MM.1S (cell line): ENCODE data around the gene EFNA4.

ENCODE experiments used
- DNase-seq: peaks from one replicate; pipeline ENCODE4 v3.0.0-alpha.2; 2015
- H2AFZ ChIP-seq: fragments of 300-600 bp; sonication (generic); 2 replicates; pipeline ENCODE4 v1.6.0; 2016; ENCODE audit warnings: antibody characterized with exemption, low read length
- H3F3A ChIP-seq: fragments of 300-600 bp; sonication (generic); 2 replicates; pipeline ENCODE4 v1.6.1; 2016; ENCODE audit warnings: mild to moderate bottlenecking, antibody characterized with exemption, low read length, moderate library complexity, mixed read lengths; ENCODE audit not compliant: insufficient read depth
- H3K27ac ChIP-seq: fragments of 300-600 bp; sonication (generic); 2 replicates; pipeline ENCODE4 v1.5.1; 2016; ENCODE audit warnings: mild to moderate bottlenecking, low read length
- H3K27me3 ChIP-seq: fragments of 300-600 bp; sonication (generic); replicated peaks from 2 replicates; pipeline ENCODE4 v1.6.0; 2016; ENCODE audit warnings: low read length; ENCODE audit not compliant: insufficient read depth
- H3K36me3 ChIP-seq: fragments of 300-600 bp; sonication (generic); replicated peaks from 2 replicates; pipeline ENCODE4 v1.6.1; 2016; ENCODE audit warnings: mild to moderate bottlenecking, low read length, mixed read lengths; ENCODE audit not compliant: insufficient read depth
- H3K4me1 ChIP-seq: fragments of 300-600 bp; sonication (generic); 2 replicates; pipeline ENCODE4 v1.6.1; 2016; ENCODE audit warnings: low read length, mixed read lengths
- H3K4me2 ChIP-seq: fragments of 300-600 bp; sonication (generic); 2 replicates; pipeline ENCODE4 v1.6.0; 2016; ENCODE audit warnings: low read depth, low read length
- H3K4me3 ChIP-seq: fragments of 300-600 bp; sonication (generic); 2 replicates; pipeline ENCODE4 v1.5.1; 2016; ENCODE audit warnings: low read length, mixed read lengths
- H3K79me2 ChIP-seq: fragments of 300-600 bp; sonication (generic); 2 replicates; pipeline ENCODE4 v1.6.1; 2016; ENCODE audit warnings: mixed run types, low read length, mixed read lengths
- H3K9ac ChIP-seq: fragments of 300-600 bp; sonication (generic); 2 replicates; pipeline ENCODE4 v1.6.1; 2016; ENCODE audit warnings: low read length, mixed read lengths
- H3K9me2 ChIP-seq: fragments of 300-600 bp; sonication (generic); replicated peaks from 2 replicates; pipeline ENCODE4 v1.6.1; 2016; ENCODE audit warnings: mild to moderate bottlenecking, low read length, mixed read lengths; ENCODE audit not compliant: insufficient read depth
- H3K9me3 ChIP-seq: fragments of 300-600 bp; sonication (generic); replicated peaks from 2 replicates; pipeline ENCODE4 v1.6.1; 2016; ENCODE audit warnings: mild to moderate bottlenecking, low read length, mixed read lengths; ENCODE audit not compliant: insufficient read depth
- H4K20me1 ChIP-seq: fragments of 300-600 bp; sonication (generic); 2 replicates; pipeline ENCODE4 v1.6.1; 2016; ENCODE audit warnings: mild to moderate bottlenecking, low read length, moderate library complexity, mixed read lengths; ENCODE audit not compliant: insufficient read depth
- EZH2 ChIP-seq: fragments of 300-600 bp; sonication (generic); optimal IDR thresholded peaks from 2 replicates; pipeline ENCODE3; 2017; ENCODE audit warnings: low read depth, mild to moderate bottlenecking, antibody characterized with exemption, low read length, mixed read lengths
- EZH2phosphoT487 ChIP-seq: fragments of 300-600 bp; sonication (generic); IDR thresholded peaks from 2 replicates; pipeline ENCODE4 v1.6.1; 2018; ENCODE audit warnings: antibody characterized with exemption, low read length
- TF ChIP-seq, protein P1 (sequence below): fragments of 300-600 bp; sonication (generic); IDR thresholded peaks from 2 replicates; pipeline ENCODE4 v1.5.1; 2016; ENCODE audit warnings: antibody characterized with exemption, low read length, mixed read lengths

Gene EFNA4

DNA sequence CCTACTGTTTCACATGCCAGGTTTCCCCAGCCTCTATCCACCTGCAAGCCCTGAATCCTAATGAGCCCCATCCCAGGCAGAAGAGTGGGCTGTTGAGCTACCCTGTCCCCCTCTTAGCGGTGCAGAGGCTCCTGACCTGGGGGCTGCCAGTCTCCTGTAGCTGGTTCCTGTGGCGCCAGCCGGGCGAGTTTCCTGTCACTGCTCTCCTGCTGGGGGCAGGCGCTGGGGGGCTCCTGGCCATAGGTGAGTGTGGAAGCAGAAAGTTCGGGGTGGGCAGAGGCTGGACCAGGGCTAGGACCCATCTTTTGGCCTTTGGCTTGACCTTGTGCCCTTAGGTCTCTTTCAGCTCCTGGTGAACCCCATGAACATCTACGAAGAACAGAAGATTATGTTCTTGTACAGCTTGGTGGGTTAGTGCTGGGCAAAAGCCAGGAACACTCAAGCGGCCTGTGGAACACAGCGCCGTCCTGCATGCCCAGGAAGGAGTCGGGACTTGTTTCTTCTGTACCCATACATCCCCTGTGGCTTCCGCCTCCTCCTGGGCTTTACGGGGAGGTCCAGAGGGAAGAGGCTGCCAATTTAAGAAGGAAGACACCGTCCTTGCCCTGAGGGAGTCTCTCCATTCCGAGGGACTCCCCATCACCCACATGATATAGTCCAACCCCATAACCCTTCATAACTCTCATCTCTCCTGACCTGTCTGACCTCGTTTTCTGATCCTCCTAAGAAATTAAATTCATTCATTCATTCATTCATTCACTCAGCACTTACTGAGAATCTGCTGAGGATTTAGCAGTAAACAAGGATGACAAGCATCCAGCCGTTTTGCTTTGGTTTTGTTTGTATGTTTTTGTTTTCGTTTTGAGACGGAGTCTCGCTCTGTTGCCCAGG, 29.0 kb upstream of the EFNA4 start:
- Histone ChIP-seq H3K9me3 (no peaks in the 10 kb centered on the region), H4K20me1 (no peaks in the 10 kb centered on the region), H3K9ac (no peak overlapping the region), H2AFZ (no peak overlapping the region), H3K79me2 (no peaks in the 10 kb centered on the region), H3K4me2 (no peak overlapping the region), H3F3A (peaks cover 10% of the 10 kb centered on the region), H3K36me3 (no peaks in the 10 kb centered on the region), H3K4me3 (no peak overlapping the region), H3K9me2 (no peaks in the 10 kb centered on the region), H3K27me3 (0 out of 2 replicates have a peak, but pooled peaks cover 8% of the 10 kb centered on the region), H3K27ac (no peak overlapping the region), H3K4me1 (peaks cover 16% of the 10 kb centered on the region)
- DNase-seq, result no peak
- TF ChIP-seq EZH2phosphoT487 (no peak), EZH2 (no peak)
- TF ChIP-seq, protein P1, sequence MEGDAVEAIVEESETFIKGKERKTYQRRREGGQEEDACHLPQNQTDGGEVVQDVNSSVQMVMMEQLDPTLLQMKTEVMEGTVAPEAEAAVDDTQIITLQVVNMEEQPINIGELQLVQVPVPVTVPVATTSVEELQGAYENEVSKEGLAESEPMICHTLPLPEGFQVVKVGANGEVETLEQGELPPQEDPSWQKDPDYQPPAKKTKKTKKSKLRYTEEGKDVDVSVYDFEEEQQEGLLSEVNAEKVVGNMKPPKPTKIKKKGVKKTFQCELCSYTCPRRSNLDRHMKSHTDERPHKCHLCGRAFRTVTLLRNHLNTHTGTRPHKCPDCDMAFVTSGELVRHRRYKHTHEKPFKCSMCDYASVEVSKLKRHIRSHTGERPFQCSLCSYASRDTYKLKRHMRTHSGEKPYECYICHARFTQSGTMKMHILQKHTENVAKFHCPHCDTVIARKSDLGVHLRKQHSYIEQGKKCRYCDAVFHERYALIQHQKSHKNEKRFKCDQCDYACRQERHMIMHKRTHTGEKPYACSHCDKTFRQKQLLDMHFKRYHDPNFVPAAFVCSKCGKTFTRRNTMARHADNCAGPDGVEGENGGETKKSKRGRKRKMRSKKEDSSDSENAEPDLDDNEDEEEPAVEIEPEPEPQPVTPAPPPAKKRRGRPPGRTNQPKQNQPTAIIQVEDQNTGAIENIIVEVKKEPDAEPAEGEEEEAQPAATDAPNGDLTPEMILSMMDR, result no peak

DNA sequence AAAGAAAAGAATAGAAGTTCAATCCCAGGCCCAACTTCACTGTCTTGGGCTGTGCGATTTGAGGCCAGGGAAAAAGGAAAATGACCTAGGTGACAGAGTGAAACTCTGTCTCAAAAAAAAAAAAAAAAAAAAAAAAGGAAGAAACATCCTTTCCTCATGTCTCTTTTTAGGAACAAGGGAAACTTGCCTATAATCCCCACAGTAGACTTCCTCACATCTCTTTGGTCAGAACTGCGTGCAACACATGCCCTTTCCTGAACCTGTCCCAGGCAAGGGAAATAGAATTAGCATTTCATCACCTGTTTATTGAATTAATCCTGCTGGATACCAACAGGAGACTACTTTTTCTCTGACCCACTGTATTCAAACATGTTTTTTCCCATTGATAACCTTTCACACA, 27.6 kb upstream of the EFNA4 start:
- DNase-seq, result no peak
- no peaks in the 10 kb centered on the region for H4K20me1 ChIP-seq
- H3K36me3 ChIP-seq, result no peaks in the 10 kb centered on the region
- no peak overlapping the region for H3K27ac ChIP-seq
- H3K4me3 ChIP-seq, result no peak overlapping the region
- TF ChIP-seq, protein P1, result no peak
- H3K4me1 ChIP-seq, result peaks cover 16% of the 10 kb centered on the region
- H3K9ac ChIP-seq, result no peak overlapping the region
- 0 out of 2 replicates have a peak, but pooled peaks cover 8% of the 10 kb centered on the region for H3K27me3 ChIP-seq
- no peaks in the 10 kb centered on the region for H3K9me2 ChIP-seq
- H3K4me2 ChIP-seq, result no peak overlapping the region
- H3K79me2 ChIP-seq, result no peaks in the 10 kb centered on the region
- H3K9me3 ChIP-seq, result no peaks in the 10 kb centered on the region
- H2AFZ ChIP-seq, result no peak overlapping the region
- H3F3A ChIP-seq, result peaks cover 10% of the 10 kb centered on the region

DNA sequence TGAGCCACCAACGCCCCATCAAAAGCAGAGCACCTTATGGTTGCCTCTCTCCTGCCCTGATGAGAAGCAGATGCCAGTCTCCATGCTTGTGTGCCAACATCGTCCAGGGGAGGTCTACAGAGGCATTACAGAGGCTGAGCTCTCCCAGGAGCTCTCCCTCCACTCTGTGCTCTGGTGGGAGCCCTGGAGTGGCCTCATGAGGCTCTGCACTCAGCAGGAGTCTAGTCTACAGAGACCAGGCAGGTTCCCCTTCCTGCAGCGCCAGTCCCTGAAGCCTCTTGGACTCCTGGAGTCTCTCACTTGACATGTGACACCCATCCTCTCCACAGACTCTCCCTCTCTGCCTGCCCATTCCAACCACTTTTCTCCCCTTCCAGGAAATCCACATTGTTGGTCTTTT, 26.5 kb upstream of the EFNA4 start:
- TF ChIP-seq, protein P1, result no peak
- TF ChIP-seq EZH2 (no peak), EZH2phosphoT487 (no peak)
- Histone ChIP-seq H2AFZ (no peak overlapping the region), H4K20me1 (no peaks in the 10 kb centered on the region), H3F3A (peaks cover 10% of the 10 kb centered on the region), H3K27me3 (0 out of 2 replicates have a peak, but pooled peaks cover 5% of the 10 kb centered on the region), H3K4me3 (no peak overlapping the region), H3K4me1 (peaks cover 16% of the 10 kb centered on the region), H3K4me2 (no peak overlapping the region), H3K9ac (no peak overlapping the region), H3K9me2 (no peaks in the 10 kb centered on the region), H3K9me3 (no peaks in the 10 kb centered on the region), H3K79me2 (no peaks in the 10 kb centered on the region), H3K36me3 (no peaks in the 10 kb centered on the region), H3K27ac (no peak overlapping the region)
- no peak for DNase-seq
